Coronary artery (tissue), 2 donors: ENCODE results near the gene CTSL.
"Not testable (repeated sequence)": the region's sequence is repeated elsewhere in the genome, so short reads cannot be mapped to it uniquely, and the experiment has no call there.

Source experiments
- DNase-seq: peaks from one replicate; pipeline ENCODE4 v3.0.0-alpha.2; 2017; ENCODE audit warnings: low spot score
- H3K27ac ChIP-seq, 2 donors: fragments of 200-600 bp; sonication (generic); one replicate each; pipeline ENCODE4 v1.5.1; 2016 to 2019
- H3K4me3 ChIP-seq: fragments of 200-600 bp; sonication (generic); 2 replicates; pipeline ENCODE4 v1.5.1; 2016; ENCODE audit warnings: mild to moderate bottlenecking, moderate library complexity
- CTCF ChIP-seq: fragments of 200-600 bp; sonication (generic); IDR thresholded peaks from one replicate; pipeline ENCODE4 v1.5.1; 2019; ENCODE audit warnings: antibody characterized with exemption

Gene CTSL

GRCh38 chr9:87733273-87734052, 7.5 kb downstream of the CTSL start:
- TF ChIP-seq CTCF = no peak
- no peak overlapping the region for H3K4me3 ChIP-seq
- DNase-seq = no peak
- H3K27ac ChIP-seq = no peak overlapping the region

GRCh38 chr9:87734106-87734505, 8.2 kb downstream of the CTSL start:
- TF ChIP-seq CTCF = no peak
- Histone ChIP-seq H3K4me3 (no peak overlapping the region), H3K27ac (no peak overlapping the region)
- no peak for DNase-seq

GRCh38 chr9:87739546-87739945, 13.6 kb downstream of the CTSL start:
- no peak for TF ChIP-seq CTCF
- DNase-seq = no peak
- no peak overlapping the region for H3K27ac ChIP-seq
- H3K4me3 ChIP-seq = no peak overlapping the region

GRCh38 chr9:87740209-87740608, 14.3 kb downstream of the CTSL start:
- DNase-seq = no peak
- no peak overlapping the region for H3K4me3 ChIP-seq
- no peak overlapping the region for H3K27ac ChIP-seq
- TF ChIP-seq CTCF = no peak

- H3K4me3 ChIP-seq = no peak overlapping the region
- TF ChIP-seq CTCF = no peak
- no peak overlapping the region for H3K27ac ChIP-seq
- DNase-seq = no peak
Measured at GRCh38 chr9:87741326-87741725, 15.4 kb downstream of the CTSL start.

GRCh38 chr9:87741891-87742290, 16.0 kb downstream of the CTSL start:
- TF ChIP-seq CTCF = no peak
- Histone ChIP-seq H3K27ac (no peak overlapping the region), H3K4me3 (no peak overlapping the region)

GRCh38 chr9:87742813-87743428, 17.0 kb downstream of the CTSL start:
- TF ChIP-seq CTCF = no peak
- DNase-seq = no peak
- Histone ChIP-seq H3K4me3 (no peak overlapping the region), H3K27ac (no peak overlapping the region)

More at GRCh38 chr9:87741891-87742290, 16.0 kb downstream of the CTSL start:
- DNase-seq = no peak

- not testable (repeated sequence) for H3K27ac ChIP-seq, H3K4me3 ChIP-seq, DNase-seq
Measured at GRCh38 chr9:87744247-87744646, 18.3 kb downstream of the CTSL start.
